ENCODE results near the gene QARS1.

The QARS1 gene

GRCh38 chr3:49120096-49120437 lies 15.5 kb upstream of the QARS1 start:
- no peak for DNase-seq

GRCh38 chr3:49119439-49119838 lies 14.9 kb upstream of the QARS1 start:
- no peak for DNase-seq

GRCh38 chr3:49119036-49119435 lies 14.5 kb upstream of the QARS1 start:
- no peak for DNase-seq

- DNase-seq = no peak
Measured at GRCh38 chr3:49112262-49112661, 7.7 kb upstream of the QARS1 start.

GRCh38 chr3:49111347-49111746 lies 6.8 kb upstream of the QARS1 start:
- DNase-seq = no peak

GRCh38 chr3:49110780-49111179 lies 6.2 kb upstream of the QARS1 start:
- no peak for DNase-seq

- DNase-seq = no peak
Measured at GRCh38 chr3:49108346-49108745, 3.8 kb upstream of the QARS1 start.

GRCh38 chr3:49104052-49104426 lies 518 bp downstream of the QARS1 start:
- no peak for DNase-seq

- no peak for DNase-seq
Measured at GRCh38 chr3:49100046-49100615, 4.4 kb downstream of the QARS1 start.

- DNase-seq = no peak
Measured at GRCh38 chr3:49098910-49099630, 5.5 kb downstream of the QARS1 start.

GRCh38 chr3:49098429-49098828 lies 6.1 kb downstream of the QARS1 start:
- peak; percentile 96 for DNase-seq

GRCh38 chr3:49093853-49094767 lies 10.4 kb downstream of the QARS1 start, which contains the start of gene QRICH1:
Gene QRICH1, minus strand, starts transcription at chr3:49094071. Its CDS starts 17,054 bp downstream, at chr3:49077017.
- DNase-seq = peak; percentile 97

GRCh38 chr3:49092938-49093852 lies 11.4 kb downstream of the QARS1 start:
- no peak for DNase-seq

- no peak for DNase-seq
Measured at GRCh38 chr3:49081429-49081828, 23.1 kb downstream of the QARS1 start.

GRCh38 chr3:49079270-49079669 lies 25.3 kb downstream of the QARS1 start:
- DNase-seq = no peak

- no peak for DNase-seq
Measured at GRCh38 chr3:49076646-49077045, 27.9 kb downstream of the QARS1 start.

- no peak for DNase-seq
Measured at GRCh38 chr3:49076116-49076515, 28.4 kb downstream of the QARS1 start.

GRCh38 chr3:49058011-49058410 lies 46.5 kb downstream of the QARS1 start:
- DNase-seq = no peak

GRCh38 chr3:49057268-49057667 lies 47.3 kb downstream of the QARS1 start:
- no peak for DNase-seq

GRCh38 chr3:49054344-49054862 lies 50.2 kb downstream of the QARS1 start:
- DNase-seq = no peak

GRCh38 chr3:49053543-49053942 lies 51.0 kb downstream of the QARS1 start:
- no peak for DNase-seq

All from SHP77 treated with DMSO at 0.1 percent for 48 hours (cell line).